ENCODE results near the gene CSNK1G1. TPM values are rescaled to one million over a fixed set of nuclear protein-coding genes. Genes with fewer than 3 reads are reported as not detected.

The CSNK1G1 gene
- polyA plus RNA-seq, 1 of the 3 experiments (the other 2 are of a cell fraction) = 10.2 TPM

- no peaks in the 10 kb centered on the region for H4K20me1 ChIP-seq (ENCODE audit: insufficient read depth)
- H3K9me2 ChIP-seq = no peaks in the 10 kb centered on the region
- no peak overlapping the region for H3K9ac ChIP-seq
- no peak overlapping the region for H3K4me3 ChIP-seq (ENCODE audit: low read depth in 2 of 2, low read length in 1 of 2)
- peak overlapping the region; percentile 3 to 19; a peak in 2 of 4 replicates for H3K27ac ChIP-seq (ENCODE audit: low read depth in 2 of 2, low read length in 1 of 2)
- H2AFZ ChIP-seq (ENCODE audit: low read depth) = no peak overlapping the region
- H3K27me3 ChIP-seq (ENCODE audit: insufficient read depth) = no peaks in the 10 kb centered on the region
- WGBS (ENCODE audit: low lambda C conversion rate) = 63% methylated on average over 2 of the region's 2 CpGs
- peaks cover 18 to 38% of the 10 kb centered on the region in 2 experiments for H3K36me3 ChIP-seq (replicated peaks in 1 of 2; ENCODE audit: control insufficient read depth in 1 of 2, insufficient read depth in 2 of 2, low read length in 1 of 2)
- CTCF ChIA-PET = interaction anchor here (0.6 to 2.7 kb wide), 12 partner anchors 13 to 480 kb away, joined by 3 to 13 read pairs (median 3); partner anchors contain the start of genes CSNK1G1, PPIB and TRIP4
- H3K4me2 ChIP-seq = no peak overlapping the region
- peaks cover 18% of the 10 kb centered on the region for H3F3A ChIP-seq (replicated peaks; ENCODE audit: insufficient read depth)
- peaks cover 2 to 8% of the 10 kb centered on the region in 2 experiments; a peak in 3 of 4 replicates for H3K4me1 ChIP-seq (ENCODE audit: control insufficient read depth in 1 of 2, insufficient read depth in 2 of 2, low read depth in 1 of 2, low read length in 1 of 2)
- POLR2A ChIA-PET = no interaction called here
- no peak for TF ChIP-seq POLR2AphosphoS5 (IDR thresholded peaks at IDR 0.05; ENCODE audit: low read depth, low read length)
- no peak for TF ChIP-seq YY1 (IDR thresholded peaks at IDR 0.05; ENCODE audit: low read depth)
- no peak for TF ChIP-seq USF2 (IDR thresholded peaks at IDR 0.05; ENCODE audit: borderline replicate concordance, low read depth, low read length)
- TF ChIP-seq RFX5 (IDR thresholded peaks at IDR 0.05; ENCODE audit: low read length) = no peak
- TF ChIP-seq RCOR1 (IDR thresholded peaks at IDR 0.05; ENCODE audit: low read length) = no peak
- TF ChIP-seq GATA2 (CRISPR knock-in tag; IDR thresholded peaks at IDR 0.05) = no peak
- no peak for TF ChIP-seq MAX (IDR thresholded peaks at IDR 0.05; ENCODE audit: low read depth)
- TF ChIP-seq TCF12 (IDR thresholded peaks at IDR 0.05) = no peak
- no peak for TF ChIP-seq FOSL2 (IDR thresholded peaks at IDR 0.05; ENCODE audit: borderline replicate concordance, low read depth)
- no peak for TF ChIP-seq FOXM1 (IDR thresholded peaks at IDR 0.05; ENCODE audit: low read depth)
- TF ChIP-seq ELF1 (IDR thresholded peaks at IDR 0.05) = no peak
- TF ChIP-seq IRF3 (IDR thresholded peaks at IDR 0.05; ENCODE audit: low read depth, low read length) = no peak
- TF ChIP-seq PBX3 (IDR thresholded peaks at IDR 0.05) = no peak
- TF ChIP-seq TAF1 (IDR thresholded peaks at IDR 0.05; ENCODE audit: borderline replicate concordance, low read depth, low read length) = no peak
- TF ChIP-seq USF1 (IDR thresholded peaks at IDR 0.05; ENCODE audit: borderline replicate concordance, low read depth) = no peak
- no peak for TF ChIP-seq GABPA (IDR thresholded peaks at IDR 0.05; ENCODE audit: low read depth)
- peaks cover 20% of the 10 kb centered on the region; the same call in 1 of the 2 replicates for H3K79me2 ChIP-seq (ENCODE audit: insufficient read depth)
- no peak for DNase-seq
- no peaks in the 10 kb centered on the region for H3K9me3 ChIP-seq
These were observed 145.6 kb downstream of the CSNK1G1 start for GRCh38 chr15:64210371-64210770.

Data from SK-N-SH (cell line).